ENCODE results near the gene MTFP1. TPM values are rescaled to one million over a fixed set of nuclear protein-coding genes. Genes with fewer than 3 reads are reported as not detected.

MTFP1 gene
- total and polyA plus RNA-seq, 4 donors: 6.8 to 20.2 (median 8.8) TPM

- DNase-seq (ENCODE audit: low spot score): no peak
Measured at GRCh38 chr22:30439226-30439625, 13.7 kb downstream of the MTFP1 start.

GRCh38 chr22:30439836-30440235 lies 14.3 kb downstream of the MTFP1 start:
- Histone ChIP-seq H3K4me3 (ENCODE audit: low read depth in 1 of 3, low read length in 3 of 3) (no peak overlapping the region), H3K4me1 (ENCODE audit: control insufficient read depth in 4 of 4, insufficient read depth in 4 of 4, low read length in 3 of 4) (no peaks in the 10 kb centered on the region), H3K27me3 (ENCODE audit: control insufficient read depth in 4 of 4, insufficient read depth in 4 of 4, low read length in 3 of 4) (no peaks in the 10 kb centered on the region), H3K9me3 (ENCODE audit: control insufficient read depth in 4 of 4, low read length in 3 of 4) (no peaks in the 10 kb centered on the region), H3K27ac (ENCODE audit: low read depth in 1 of 2, low read length in 2 of 2) (no peak overlapping the region), H3K36me3 (ENCODE audit: control insufficient read depth in 4 of 4, insufficient read depth in 3 of 4, low read depth in 1 of 4, low read length in 3 of 4) (no peaks in the 10 kb centered on the region), H3K9ac (ENCODE audit: low read depth in 1 of 2, low read length in 2 of 2) (no peak overlapping the region)
- no peak for TF ChIP-seq MAX (IDR thresholded peaks at IDR 0.05)
- TF ChIP-seq JUND (IDR thresholded peaks at IDR 0.05): no peak
- TF ChIP-seq EGR1 (IDR thresholded peaks at IDR 0.05; ENCODE audit: low read depth in 2 of 2): no peak
- TF ChIP-seq RXRA (IDR thresholded peaks at IDR 0.05): no peak
- no peak for TF ChIP-seq TAF1 (conservative IDR thresholded peaks at IDR 0.05)
- TF ChIP-seq, protein P1, sequence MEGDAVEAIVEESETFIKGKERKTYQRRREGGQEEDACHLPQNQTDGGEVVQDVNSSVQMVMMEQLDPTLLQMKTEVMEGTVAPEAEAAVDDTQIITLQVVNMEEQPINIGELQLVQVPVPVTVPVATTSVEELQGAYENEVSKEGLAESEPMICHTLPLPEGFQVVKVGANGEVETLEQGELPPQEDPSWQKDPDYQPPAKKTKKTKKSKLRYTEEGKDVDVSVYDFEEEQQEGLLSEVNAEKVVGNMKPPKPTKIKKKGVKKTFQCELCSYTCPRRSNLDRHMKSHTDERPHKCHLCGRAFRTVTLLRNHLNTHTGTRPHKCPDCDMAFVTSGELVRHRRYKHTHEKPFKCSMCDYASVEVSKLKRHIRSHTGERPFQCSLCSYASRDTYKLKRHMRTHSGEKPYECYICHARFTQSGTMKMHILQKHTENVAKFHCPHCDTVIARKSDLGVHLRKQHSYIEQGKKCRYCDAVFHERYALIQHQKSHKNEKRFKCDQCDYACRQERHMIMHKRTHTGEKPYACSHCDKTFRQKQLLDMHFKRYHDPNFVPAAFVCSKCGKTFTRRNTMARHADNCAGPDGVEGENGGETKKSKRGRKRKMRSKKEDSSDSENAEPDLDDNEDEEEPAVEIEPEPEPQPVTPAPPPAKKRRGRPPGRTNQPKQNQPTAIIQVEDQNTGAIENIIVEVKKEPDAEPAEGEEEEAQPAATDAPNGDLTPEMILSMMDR (IDR thresholded peaks at IDR 0.05; ENCODE audit: low read depth, low read length, missing input control): no peak
- 95% methylated on average over 11 of the region's 11 CpGs for WGBS
- DNase-seq (ENCODE audit: low spot score): no peak

More at GRCh38 chr22:30439226-30439625, 13.7 kb downstream of the MTFP1 start:
- 96% methylated on average over 4 of the region's 4 CpGs for WGBS
- H3K27me3 ChIP-seq (ENCODE audit: control insufficient read depth in 4 of 4, insufficient read depth in 4 of 4, low read length in 3 of 4): no peaks in the 10 kb centered on the region
- H3K9me3 ChIP-seq (ENCODE audit: control insufficient read depth in 4 of 4, low read length in 3 of 4): no peaks in the 10 kb centered on the region
- no peaks in the 10 kb centered on the region for H3K36me3 ChIP-seq (ENCODE audit: control insufficient read depth in 4 of 4, insufficient read depth in 3 of 4, low read depth in 1 of 4, low read length in 3 of 4)
- H3K4me3 ChIP-seq (ENCODE audit: low read depth in 1 of 3, low read length in 3 of 3): no peak overlapping the region
- H3K27ac ChIP-seq (ENCODE audit: low read depth in 1 of 2, low read length in 2 of 2): no peak overlapping the region
- H3K4me1 ChIP-seq (ENCODE audit: control insufficient read depth in 4 of 4, insufficient read depth in 4 of 4, low read length in 3 of 4): peaks cover 0 to 4% (median under 1%) of the 10 kb centered on the region in 4 donors
- H3K9ac ChIP-seq (ENCODE audit: low read depth in 1 of 2, low read length in 2 of 2): no peak overlapping the region
- no peak for TF ChIP-seq SP1 (IDR thresholded peaks at IDR 0.05)
- no peak for TF ChIP-seq FOXA2 (IDR thresholded peaks at IDR 0.05)
- no peak for TF ChIP-seq RAD21 (IDR thresholded peaks at IDR 0.05)
- TF ChIP-seq FOXA1 (IDR thresholded peaks at IDR 0.05): no peak
- no peak for TF ChIP-seq REST (IDR thresholded peaks at IDR 0.05)
- TF ChIP-seq HNF4A (conservative IDR thresholded peaks at IDR 0.05): no peak

- Histone ChIP-seq H3K4me1 (ENCODE audit: control insufficient read depth in 4 of 4, insufficient read depth in 4 of 4, low read length in 3 of 4) (peaks cover 0 to 11% (median 8%) of the 10 kb centered on the region in 4 donors), H3K27ac (ENCODE audit: low read depth in 1 of 2, low read length in 2 of 2) (no peak overlapping the region), H3K27me3 (ENCODE audit: control insufficient read depth in 4 of 4, insufficient read depth in 4 of 4, low read length in 3 of 4) (no peaks in the 10 kb centered on the region), H3K4me3 (ENCODE audit: low read depth in 1 of 3, low read length in 3 of 3) (no peak overlapping the region), H3K36me3 (ENCODE audit: control insufficient read depth in 4 of 4, insufficient read depth in 3 of 4, low read depth in 1 of 4, low read length in 3 of 4) (no peaks in the 10 kb centered on the region), H3K9me3 (ENCODE audit: control insufficient read depth in 4 of 4, low read length in 3 of 4) (no peaks in the 10 kb centered on the region), H3K9ac (ENCODE audit: low read depth in 1 of 2, low read length in 2 of 2) (no peak overlapping the region)
- TF ChIP-seq RAD21 (IDR thresholded peaks at IDR 0.05): no peak
- TF ChIP-seq JUND (IDR thresholded peaks at IDR 0.05): no peak
- no peak for TF ChIP-seq REST (IDR thresholded peaks at IDR 0.05)
- no peak for TF ChIP-seq RXRA (IDR thresholded peaks at IDR 0.05)
- TF ChIP-seq HNF4A (conservative IDR thresholded peaks at IDR 0.05): no peak
- TF ChIP-seq SP1 (IDR thresholded peaks at IDR 0.05): no peak
- no peak for TF ChIP-seq TAF1 (conservative IDR thresholded peaks at IDR 0.05)
- TF ChIP-seq, protein P2, sequence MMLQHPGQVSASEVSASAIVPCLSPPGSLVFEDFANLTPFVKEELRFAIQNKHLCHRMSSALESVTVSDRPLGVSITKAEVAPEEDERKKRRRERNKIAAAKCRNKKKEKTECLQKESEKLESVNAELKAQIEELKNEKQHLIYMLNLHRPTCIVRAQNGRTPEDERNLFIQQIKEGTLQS (IDR thresholded peaks at IDR 0.05): no peak
- TF ChIP-seq NR2F2 (IDR thresholded peaks at IDR 0.05): no peak
- TF ChIP-seq FOXA2 (IDR thresholded peaks at IDR 0.05): no peak
- WGBS: 82% methylated on average over 9 of the region's 9 CpGs
- no peak for DNase-seq (ENCODE audit: low spot score)
Measured at GRCh38 chr22:30441088-30441487, 15.5 kb downstream of the MTFP1 start.

Data from liver (tissue), 9 donors.